Endothelial cell of umbilical vein (primary cell): ENCODE results near the gene ZNF565. TPM values are rescaled to one million over a fixed set of nuclear protein-coding genes. Genes with fewer than 3 reads are reported as not detected.
A peak's percentile ranks its signal among the peaks of the same experiment; 100 is the strongest.

Experiments
- BruUV-seq: library from RNA; stranded (reverse); fragments of 400-500 nt; replicated peaks from 2 replicates; lab custom pipeline; 2021; lab: Mats Ljungman, UMichigan
- CTCF ChIA-PET: fragments of 300-600, 350-600 bp; sonication (Branson Sonifier 250); formaldehyde crosslinking; loops from one replicate; lab custom pipeline; 2021; ENCODE audit warnings: antibody characterized with exemption, inconsistent platforms; lab: Charles Lee
- POLR2A ChIA-PET: fragments of 300-600, 350-600 bp; sonication (Branson Sonifier 250); formaldehyde crosslinking; loops from one replicate; lab custom pipeline; 2021; ENCODE audit warnings: antibody characterized with exemption, inconsistent platforms; lab: Charles Lee
- DNase-seq: peaks from one replicate; pipeline ENCODE4 v3.0.0-alpha.2; 2011; ENCODE audit warnings: low read depth, low spot score
- FAIRE-seq: peaks from 2 replicates; lab custom pipeline; 2011; peaks lifted over from hg19 to GRCh38; lab: Jason Lieb, UNC
- H2AFZ ChIP-seq: 2 replicates; pipeline ENCODE4 v1.6.0; 2012; ENCODE audit warnings: low read depth, low read length, control low read depth, inconsistent platforms
- H3K27ac ChIP-seq: 2 replicates; pipeline ENCODE4 v1.5.1; 2011; ENCODE audit warnings: low read depth, mild to moderate bottlenecking, control low read depth, low read length, moderate library complexity; ENCODE audit not compliant: insufficient read depth
- H3K27me3 ChIP-seq, 2 experiments: 2 replicates each; pipeline versions ENCODE4 v1.6.0 to v1.6.1; 2011; ENCODE audit warnings: low read length in 2 of 2, mixed read lengths in 1 of 2; ENCODE audit not compliant: control insufficient read depth in 2 of 2, insufficient read depth in 2 of 2
- H3K36me3 ChIP-seq, 2 experiments: 2 replicates in 1 of 2; 3 replicates in 1 of 2; pipeline ENCODE4 v1.5.1; 2011; ENCODE audit warnings: low read length in 2 of 2, mild to moderate bottlenecking in 1 of 2, moderate library complexity in 1 of 2; ENCODE audit not compliant: control insufficient read depth in 2 of 2, insufficient read depth in 2 of 2; ENCODE audit errors: extremely low read depth in 1 of 2
- H3K4me1 ChIP-seq: 3 replicates; pipeline ENCODE4 v1.5.1; 2011; ENCODE audit warnings: mild to moderate bottlenecking, low read length; ENCODE audit not compliant: control insufficient read depth, insufficient read depth; ENCODE audit errors: extremely low read depth
- H3K4me2 ChIP-seq: 2 replicates; pipeline ENCODE4 v1.6.1; 2011; ENCODE audit warnings: low read length, control low read depth, mixed read lengths; ENCODE audit not compliant: insufficient read depth
- H3K4me3 ChIP-seq, 3 experiments: fragments of 200-600 bp in 1 of 3; sonication (generic), shearing (Covaris generic) in 1 of 3; replicated peaks in 1 of 3; 2 replicates each; pipeline ENCODE4 v1.5.1; 2011 to 2016; ENCODE audit warnings: control low read depth in 3 of 3, low read length in 3 of 3, mild to moderate bottlenecking in 2 of 3, inconsistent platforms in 1 of 3, low read depth in 1 of 3, moderate library complexity in 1 of 3; ENCODE audit not compliant: insufficient read depth in 1 of 3
- H3K79me2 ChIP-seq: 2 replicates; pipeline ENCODE4 v1.6.0; 2012; ENCODE audit warnings: low read length, inconsistent platforms; ENCODE audit not compliant: control insufficient read depth, insufficient read depth
- H3K9ac ChIP-seq: replicated peaks from 2 replicates; pipeline ENCODE3; 2011; ENCODE audit warnings: low read length, control low read depth; ENCODE audit not compliant: insufficient read depth; ENCODE audit errors: extremely low read depth
- H3K9me1 ChIP-seq: replicated peaks from 3 replicates; pipeline ENCODE4 v1.6.0; 2011; ENCODE audit warnings: mild to moderate bottlenecking, low read length; ENCODE audit not compliant: control insufficient read depth, insufficient read depth; ENCODE audit errors: extremely low read depth
- H3K9me3 ChIP-seq: replicated peaks from 2 replicates; pipeline ENCODE4 v1.5.1; 2012; ENCODE audit warnings: low read length, inconsistent platforms; ENCODE audit not compliant: control insufficient read depth, insufficient read depth
- H4K20me1 ChIP-seq: replicated peaks from 2 replicates; pipeline ENCODE3; 2011; ENCODE audit warnings: mild to moderate bottlenecking, low read length; ENCODE audit not compliant: control insufficient read depth, insufficient read depth; ENCODE audit errors: extremely low read depth
- EZH2 ChIP-seq: IDR thresholded peaks from 2 replicates; pipeline ENCODE4 v1.6.1; 2012; ENCODE audit warnings: borderline replicate concordance, low read depth, mild to moderate bottlenecking, moderate library complexity, low read length, inconsistent platforms; ENCODE audit not compliant: severe bottlenecking
- FOS ChIP-seq: IDR thresholded peaks from 2 replicates; pipeline ENCODE4 v1.6.1; 2011; ENCODE audit warnings: mild to moderate bottlenecking, low read length, moderate library complexity, borderline replicate concordance; ENCODE audit not compliant: insufficient read depth
- JUN ChIP-seq: IDR thresholded peaks from 2 replicates; pipeline ENCODE4 v1.6.1; 2011; ENCODE audit warnings: borderline replicate concordance, low read depth; ENCODE audit not compliant: insufficient read length, insufficient read depth
- POLR2AphosphoS5 ChIP-seq: IDR thresholded peaks from 2 replicates; pipeline ENCODE4 v1.6.1; 2012; ENCODE audit warnings: low read depth, mild to moderate bottlenecking, control low read depth, low read length, moderate library complexity; ENCODE audit not compliant: insufficient read depth
- dilution Hi-C: fragments of 300-500 bp; cut with MboI; formaldehyde crosslinking; loops from one replicate; pipeline ENCODE4 v1.15.0; 2019; ENCODE audit warnings: low sequenced_read_pairs; ENCODE audit not compliant: extremely low pct_ligation_motif_present
- intact Hi-C: fragments of 100-400 bp; cut with micrococcal nuclease; formaldehyde crosslinking; loops from one replicate; pipeline ENCODE4 v1.10.0; 2022
- polyA plus RNA-seq, 4 experiments: library from polyadenylated mRNA; depleted of rRNA in 3 of 4; stranded (reverse) in 3 of 4; unstranded in 1 of 4; fragments of >200 nt; gene quantifications; 2 replicates each; pipeline versions ENCODE4 v1.2.1 to v1.2.3, GENCODE V29; 2011 to 2012; ENCODE audit warnings: missing spikeins in 1 of 4
- total RNA-seq: library from RNA; stranded (reverse); gene quantifications from 2 replicates; pipeline ENCODE4 v1.2.3, GENCODE V29; 2021
- TF ChIP-seq, protein P1 (sequence below): IDR thresholded peaks from 2 replicates; pipeline ENCODE4 v1.6.1; 2011; ENCODE audit not compliant: insufficient read depth, insufficient read length

The ZNF565 gene
- total and polyA plus RNA-seq, 2 donors (not counting 3 experiments of a cell fraction or from before 2014, with no cell fraction given): 1.4 to 3.6 TPM

DNA sequence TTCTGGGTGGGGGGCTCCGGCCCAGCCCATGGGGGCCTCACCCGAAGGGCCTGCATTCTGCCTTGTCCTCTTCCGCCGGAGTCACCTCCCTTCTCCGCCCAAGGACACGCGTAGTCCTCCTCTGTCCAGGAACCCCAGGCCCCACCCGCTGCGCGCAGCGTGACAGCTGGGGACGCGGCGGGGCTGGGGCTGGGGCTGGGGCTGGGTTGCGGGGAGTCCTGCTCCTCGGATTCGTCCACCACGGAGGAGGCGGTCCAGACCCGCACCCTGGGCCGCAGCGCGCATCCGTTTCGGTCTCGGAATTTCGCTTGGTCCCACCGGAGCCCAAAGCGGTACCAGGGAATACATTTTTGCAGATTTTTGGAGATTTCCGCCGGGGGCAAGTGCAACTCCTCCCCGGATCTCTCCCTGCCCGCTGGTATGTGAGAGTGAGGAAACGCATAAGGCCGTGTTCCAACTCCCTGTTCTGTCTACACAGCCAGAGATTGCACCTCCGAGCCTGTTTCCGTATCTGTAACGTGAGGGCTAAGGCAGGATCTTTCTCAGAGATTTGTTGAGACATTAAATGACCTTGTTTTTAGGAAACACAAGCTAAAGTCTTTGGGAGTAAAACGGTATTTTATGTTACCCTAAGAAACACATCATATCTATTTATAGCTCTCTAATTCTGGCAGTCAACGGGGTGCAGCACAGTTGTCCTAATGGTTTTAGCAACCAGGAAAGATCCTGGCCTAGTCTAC lies 61.9 kb downstream of the ZNF565 start, which contains the start of gene COX7A1:
Gene COX7A1, minus strand, starts transcription at position 96 of the 740 bp plus-strand sequence. Its CDS starts 40 bp downstream, at position 56.
- Histone ChIP-seq H3K27ac (peak within 1 kb of the TSS; percentile 53), H3K9me3 (no peaks in the 10 kb centered on the region), H3K9ac (peak within 1 kb of the TSS; percentile 61), H3K9me1 (no peaks in the 10 kb centered on the region), H3K36me3 (peaks cover 8 to 22% of the 10 kb centered on the region in 2 experiments), H4K20me1 (no peaks in the 10 kb centered on the region), H3K4me2 (peak within 1 kb of the TSS; percentile 66), H3K79me2 (no peaks in the 10 kb centered on the region), H3K4me1 (peaks cover 13% of the 10 kb centered on the region), H3K27me3 (no peaks in the 10 kb centered on the region), H3K4me3 (peak within 1 kb of the TSS; percentile 43 to 70 (median 56)), H2AFZ (peak within 1 kb of the TSS; percentile 43)
- FAIRE-seq (peak; percentile 77), DNase-seq (peak; percentile 23)
- dilution Hi-C loops (no loop called here), intact Hi-C loops (loop anchor here (1.0 kb wide), 1 partner anchor 24 kb away; no protein-coding TSS in a partner anchor)
- POLR2A ChIA-PET: interaction anchor here (1.0 kb wide), 1 partner anchor 25 kb away, joined by 3 read pairs; no protein-coding TSS in a partner anchor
- TF ChIP-seq JUN (no peak), POLR2AphosphoS5 (no peak), FOS (no peak), EZH2 (no peak)
- TF ChIP-seq, protein P1, sequence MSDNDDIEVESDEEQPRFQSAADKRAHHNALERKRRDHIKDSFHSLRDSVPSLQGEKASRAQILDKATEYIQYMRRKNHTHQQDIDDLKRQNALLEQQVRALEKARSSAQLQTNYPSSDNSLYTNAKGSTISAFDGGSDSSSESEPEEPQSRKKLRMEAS: no peak
- BruUV-seq: no TSS peak
- CTCF ChIA-PET: interaction anchor here (0.8 to 3.4 kb wide), 6 partner anchors 11 to 93 kb away, joined by 3 to 23 read pairs (median 10); no protein-coding TSS in a partner anchor
